ENCODE data around the gene TXLNB.
"Not testable (repeated sequence)": the region's sequence is repeated elsewhere in the genome, so short reads cannot be mapped to it uniquely, and the experiment has no call there.

The TXLNB gene

DNA sequence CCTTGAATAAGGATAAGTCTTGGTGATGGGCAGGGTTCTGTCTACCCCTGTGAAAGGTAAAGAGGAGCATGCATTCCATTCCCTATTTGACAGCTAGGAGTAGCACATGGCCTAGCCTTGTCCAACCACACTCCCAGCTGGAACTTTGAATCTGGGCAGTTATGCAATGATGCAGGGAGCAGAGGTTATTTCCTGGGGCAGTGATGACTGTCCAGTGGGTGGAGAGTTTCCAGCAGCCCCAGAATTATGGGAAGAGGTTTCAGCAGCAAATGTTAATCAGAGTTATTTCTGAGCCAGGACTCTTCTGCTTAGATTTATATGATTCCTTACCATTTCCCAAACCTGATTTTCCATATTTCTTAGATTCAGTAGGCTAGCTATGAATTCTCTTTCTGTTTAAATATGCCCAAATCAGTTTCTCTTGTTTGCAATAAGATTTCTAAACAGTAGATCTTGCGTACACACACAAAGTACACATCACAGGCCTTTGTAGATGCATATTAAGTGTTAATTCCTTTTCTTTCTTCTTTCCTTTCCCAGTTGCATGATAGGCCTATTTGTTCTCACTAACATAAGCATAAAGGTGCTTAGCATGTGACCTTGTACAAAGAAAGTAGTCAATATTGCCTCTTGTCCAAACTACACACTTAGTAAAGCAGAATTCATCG lies 17.3 kb upstream of the TXLNB start:
- DNase-seq = no peak

DNA sequence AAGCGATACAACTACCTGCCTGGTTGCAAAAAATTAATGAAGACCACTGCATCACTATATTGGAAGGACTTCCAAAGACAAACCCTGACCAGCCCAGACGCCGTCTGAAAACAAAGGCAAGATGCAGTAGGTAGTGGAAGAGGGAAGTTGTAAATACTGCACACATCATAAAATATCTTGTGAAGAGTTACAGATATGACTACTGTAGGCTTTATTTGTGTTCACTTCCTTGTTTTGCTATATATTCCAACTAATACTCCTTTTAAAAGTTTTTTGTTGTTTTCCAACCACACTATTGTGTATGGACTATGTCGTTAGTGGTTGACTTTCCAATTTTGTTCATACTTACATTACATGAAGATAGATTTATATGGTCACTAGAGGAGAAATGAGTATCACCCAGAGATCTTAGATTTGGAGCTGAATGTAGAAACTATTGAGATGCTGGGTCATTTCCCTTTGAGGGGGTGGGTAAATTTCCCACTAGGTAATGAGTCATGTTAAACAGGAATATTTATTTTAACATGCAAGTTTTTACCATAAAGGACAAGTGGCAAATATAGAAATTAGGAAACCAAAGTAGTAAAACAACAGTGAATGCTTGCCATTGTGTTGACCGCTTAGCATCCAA lies 16.6 kb upstream of the TXLNB start:
- no peak for DNase-seq

DNA sequence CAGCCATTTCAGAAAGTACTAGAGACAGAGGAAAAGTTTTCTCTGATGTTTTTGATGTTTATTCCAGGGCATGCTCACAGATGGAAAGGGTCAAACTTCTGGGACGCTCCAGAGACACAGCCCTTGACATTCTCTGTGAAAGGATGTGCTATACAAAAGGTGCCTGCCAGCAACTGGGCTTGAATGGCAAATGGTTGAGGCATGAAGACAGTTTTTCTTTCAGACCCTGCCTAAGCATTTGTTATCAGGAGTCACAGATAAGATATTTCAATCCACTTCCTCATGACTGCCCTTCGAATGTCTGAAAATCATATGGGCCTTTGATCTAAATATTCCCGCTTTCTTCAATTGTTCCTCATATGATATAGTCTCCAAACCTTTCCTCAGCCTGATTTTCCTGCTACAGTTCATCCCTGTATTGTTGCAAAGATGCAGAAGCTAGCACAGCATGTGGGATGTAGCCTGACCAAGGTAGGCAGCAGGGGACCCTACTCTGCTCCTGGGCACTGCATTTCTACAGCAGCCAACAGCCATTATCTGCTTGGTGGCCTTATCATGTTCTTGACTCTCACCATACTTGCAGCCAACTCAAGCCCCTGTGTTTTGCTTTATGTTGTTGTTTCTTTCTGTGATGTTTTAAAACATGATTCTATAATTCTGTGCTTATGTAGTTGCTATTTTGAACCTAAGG lies 14.6 kb upstream of the TXLNB start:
- DNase-seq = no peak

- DNase-seq = no peak
Measured at GRCh38 chr6:139303185-139303584, 11.4 kb upstream of the TXLNB start.

- DNase-seq = no peak
Measured at GRCh38 chr6:139297921-139298320, 6.1 kb upstream of the TXLNB start.

- DNase-seq = no peak
Measured at GRCh38 chr6:139296927-139297326, 5.1 kb upstream of the TXLNB start.

- DNase-seq = peak in 1 of 2 donors; percentile 41
Measured at GRCh38 chr6:139295901-139296300, 4.1 kb upstream of the TXLNB start.

GRCh38 chr6:139294090-139294489 lies 2.3 kb upstream of the TXLNB start:
- DNase-seq = no peak

DNA sequence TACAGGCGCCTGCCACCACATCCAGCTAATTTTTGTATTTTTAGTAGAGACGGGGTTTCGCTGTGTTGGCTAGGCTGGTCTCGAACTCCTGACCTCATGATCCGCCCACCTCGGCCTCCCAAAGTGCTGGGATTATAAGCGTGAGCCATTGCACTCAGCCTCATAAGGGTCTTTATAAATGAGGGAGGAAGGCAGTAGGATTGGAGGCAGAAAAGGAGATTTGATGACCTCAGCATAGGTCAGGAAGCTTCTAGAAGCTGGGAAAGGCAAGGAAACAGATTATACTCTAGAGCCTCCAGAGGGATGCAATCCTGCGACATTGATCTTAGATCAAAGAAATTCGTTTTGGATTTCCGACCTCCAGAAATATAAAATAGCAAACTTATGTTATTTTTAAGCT lies 1.4 kb upstream of the TXLNB start:
- not testable (repeated sequence) for DNase-seq

GRCh38 chr6:139290787-139291311 lies 949 bp downstream of the TXLNB start:
- DNase-seq = peak; percentile 64 to 82

- no peak for DNase-seq
Measured at GRCh38 chr6:139289233-139289632, 2.6 kb downstream of the TXLNB start.

DNA sequence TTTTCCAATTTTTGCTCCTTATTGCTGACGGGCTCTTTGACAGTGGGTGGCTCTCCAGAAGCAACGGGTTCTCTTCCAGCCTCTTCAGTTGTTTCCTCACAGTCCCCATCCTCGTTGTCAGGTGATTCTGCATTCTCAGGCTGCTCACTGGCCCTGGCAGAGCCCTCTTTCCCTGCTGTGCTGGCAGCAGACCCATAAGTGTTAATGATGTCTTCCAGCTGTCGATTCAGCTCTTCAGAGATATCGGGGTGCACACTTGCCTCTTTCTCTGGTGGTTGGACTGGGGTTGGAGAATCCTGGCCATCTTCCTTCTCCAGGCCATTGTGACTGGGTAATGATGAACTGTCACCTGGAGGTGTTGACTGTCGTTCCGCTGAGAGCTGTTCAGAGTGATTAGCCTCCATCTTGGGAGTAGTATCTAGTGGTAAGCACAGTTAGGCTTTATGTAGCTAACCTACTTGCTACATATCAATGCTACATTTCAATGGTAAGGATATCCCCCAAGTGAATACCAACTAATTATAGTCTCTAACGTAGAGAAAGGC lies 3.2 kb downstream of the TXLNB start:
- no peak for DNase-seq

GRCh38 chr6:139287868-139288267 lies 3.9 kb downstream of the TXLNB start:
- DNase-seq = no peak

GRCh38 chr6:139286438-139286837 lies 5.4 kb downstream of the TXLNB start:
- DNase-seq = not testable (repeated sequence)

DNA sequence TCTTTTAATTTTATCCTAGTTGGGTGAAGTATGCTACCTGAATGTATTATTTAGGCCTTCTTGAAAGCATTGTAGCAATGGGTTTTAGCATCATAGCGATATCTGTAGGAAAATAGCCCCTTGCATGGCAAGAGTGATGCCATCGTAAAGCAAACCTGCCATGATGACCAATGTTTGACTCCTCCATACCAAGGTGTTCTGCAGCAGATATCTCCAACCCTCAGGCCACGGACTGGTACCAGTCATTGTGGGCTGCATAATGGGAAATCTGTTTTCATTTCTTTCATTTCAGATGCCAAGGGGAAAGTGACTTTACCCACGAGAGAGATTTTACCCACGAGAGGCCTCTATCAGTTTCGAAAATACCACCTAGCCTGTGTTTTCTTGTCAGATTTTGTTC lies 6.2 kb downstream of the TXLNB start:
- no peak for DNase-seq

DNA sequence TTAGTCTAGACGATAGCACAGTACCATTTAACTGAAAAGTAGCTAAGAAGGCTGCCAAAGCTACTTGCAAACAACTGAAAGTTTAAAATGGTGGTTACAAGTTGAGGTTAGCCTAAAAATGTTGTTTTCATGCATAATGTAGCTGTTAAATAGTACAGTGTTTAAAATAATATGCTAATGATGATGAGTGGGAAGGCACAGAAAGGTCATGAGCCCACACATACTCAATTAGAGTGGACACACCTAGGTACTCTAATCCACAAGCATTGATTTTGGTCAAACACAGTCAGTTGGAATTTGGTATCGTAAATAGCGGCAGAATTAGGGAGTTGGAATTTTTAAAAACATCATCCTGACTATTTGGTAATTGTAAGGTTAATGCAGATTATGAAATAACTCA lies 7.0 kb downstream of the TXLNB start:
- no peak for DNase-seq

- DNase-seq = no peak
Measured at GRCh38 chr6:139282684-139283083, 9.1 kb downstream of the TXLNB start.

DNA sequence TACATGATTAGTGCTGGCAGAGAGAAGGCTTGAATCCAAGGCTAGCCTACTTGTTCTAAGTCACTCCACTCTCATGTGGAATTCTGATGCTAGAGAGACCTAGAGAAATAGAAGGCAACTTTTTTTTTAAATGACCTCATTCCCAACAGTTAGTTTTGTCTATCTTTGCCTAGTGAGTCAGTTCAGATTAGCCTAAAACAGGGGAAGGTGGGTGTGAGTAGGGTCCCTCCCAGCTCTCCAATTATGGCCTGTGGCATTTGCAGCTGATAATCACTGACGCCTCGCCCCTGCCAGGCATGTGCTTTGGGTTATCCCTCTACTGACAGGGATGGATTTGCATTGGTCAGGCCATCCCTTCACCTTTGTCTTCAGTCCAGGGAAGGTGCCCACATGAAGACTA lies 13.6 kb downstream of the TXLNB start:
- DNase-seq = no peak

GRCh38 chr6:139277587-139277986 lies 14.2 kb downstream of the TXLNB start:
- DNase-seq = no peak

DNA sequence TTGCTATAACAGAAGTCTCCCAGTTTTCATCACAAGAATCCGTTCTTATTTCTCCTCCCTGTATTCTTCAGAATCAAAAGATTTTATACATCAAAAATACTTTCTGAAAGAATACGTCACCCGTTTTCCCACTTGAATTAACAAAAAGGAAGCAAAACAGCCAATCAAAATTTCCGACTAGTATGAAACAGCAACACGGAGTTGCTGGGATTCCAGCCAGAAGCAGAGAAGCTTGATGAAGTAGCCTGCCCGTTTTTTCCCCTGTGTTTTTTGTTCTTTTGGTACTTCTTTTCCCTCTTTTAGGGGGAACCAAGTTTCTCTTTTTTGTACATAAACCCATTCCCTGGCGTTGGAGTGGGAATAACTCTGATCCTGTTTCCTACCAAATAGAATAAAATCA lies 14.6 kb downstream of the TXLNB start:
- no peak for DNase-seq

DNA sequence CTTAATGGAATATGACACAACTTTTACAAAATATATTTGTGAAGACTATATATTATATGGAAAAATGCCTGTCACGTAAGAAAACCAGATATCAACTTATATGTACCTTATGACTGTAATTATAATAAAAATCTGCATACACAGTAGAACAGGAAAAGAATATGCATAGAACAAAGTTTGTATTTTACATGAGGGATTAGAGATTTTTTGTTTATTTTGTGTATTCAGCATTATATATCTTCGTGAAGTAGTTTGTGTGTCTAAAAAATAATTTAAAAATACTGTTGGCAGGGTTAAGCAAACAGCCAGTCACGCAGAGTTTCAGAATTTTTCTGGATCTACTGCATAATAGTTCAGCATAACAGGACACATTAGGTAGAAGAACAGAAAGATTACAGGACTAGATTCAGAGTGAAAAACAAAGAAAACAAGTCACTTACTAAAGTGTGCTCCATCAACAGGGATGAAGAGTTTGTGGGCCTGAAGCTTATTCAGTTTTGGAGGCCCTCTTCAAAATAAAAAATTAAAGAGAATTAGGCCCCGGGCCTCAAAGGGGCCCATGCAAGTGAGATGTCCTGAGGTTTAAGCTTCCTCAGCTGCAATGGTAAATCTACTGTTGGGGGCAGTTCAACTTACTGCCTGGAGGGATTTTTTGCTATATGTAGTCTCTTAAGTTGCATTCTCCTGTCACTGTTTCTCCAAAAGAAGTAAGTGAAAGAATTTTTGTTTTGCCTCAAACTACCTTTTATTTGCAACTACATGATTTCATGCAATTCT lies 16.3 kb downstream of the TXLNB start:
- DNase-seq = no peak

- peak in 1 of 2 donors; percentile 30 for DNase-seq
Measured at GRCh38 chr6:139271056-139271455, 20.7 kb downstream of the TXLNB start.

DNA sequence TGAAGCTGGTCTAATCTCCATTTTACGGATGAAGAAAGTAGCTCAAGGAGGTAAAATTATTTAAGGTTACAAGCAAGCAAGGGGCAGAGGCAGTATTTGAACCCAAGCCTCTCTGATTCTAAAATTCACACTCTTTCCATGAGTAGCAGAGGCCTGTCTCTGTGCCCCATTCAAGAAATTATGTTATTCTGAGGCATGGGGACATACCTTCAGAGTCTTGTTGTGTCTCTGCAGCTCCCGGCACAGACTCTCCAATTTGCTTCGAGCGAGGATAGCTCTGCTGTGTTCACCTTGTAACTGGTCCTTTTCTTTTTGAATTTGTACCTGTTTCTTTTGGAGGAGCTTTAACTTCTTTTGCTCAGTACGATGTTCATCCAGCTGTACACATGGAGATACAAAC lies 21.5 kb downstream of the TXLNB start:
- DNase-seq = no peak
